ENCODE data around the gene FOXN4. TPM values are rescaled to one million over a fixed set of nuclear protein-coding genes. Genes with fewer than 3 reads are reported as not detected.

Gene FOXN4
- total RNA-seq, 1 donor from 2014 or later, result not detected

GRCh38 chr12:109299849-109300248 lies 9.2 kb downstream of the FOXN4 start:
- H3K4me3 Mint-ChIP-seq (ENCODE audit: unreplicated experiment), result no peak overlapping the region
- H3K4me1 Mint-ChIP-seq (ENCODE audit: low read depth), result no peaks in the 10 kb centered on the region
- no peak for DNase-seq (ENCODE audit: low spot score)
- peaks cover 53% of the 10 kb centered on the region for H3K27me3 Mint-ChIP-seq (ENCODE audit: low read depth)
- no peak overlapping the region for H3K27ac Mint-ChIP-seq (ENCODE audit: unreplicated experiment)
- no peak for TF ChIP-seq CTCF (IDR thresholded peaks at IDR 0.05)
- no peaks in the 10 kb centered on the region for H3K36me3 Mint-ChIP-seq (ENCODE audit: low read depth)
- no peaks in the 10 kb centered on the region for H3K9me3 Mint-ChIP-seq (ENCODE audit: low read depth)

- Mint-ChIP-seq H3K9me3 (ENCODE audit: low read depth) (no peaks in the 10 kb centered on the region), H3K36me3 (ENCODE audit: low read depth) (no peaks in the 10 kb centered on the region), H3K4me1 (ENCODE audit: low read depth) (peaks cover 2% of the 10 kb centered on the region), H3K27me3 (ENCODE audit: low read depth) (peaks cover 31% of the 10 kb centered on the region), H3K27ac (ENCODE audit: unreplicated experiment) (no peak overlapping the region), H3K4me3 (ENCODE audit: unreplicated experiment) (no peak overlapping the region)
- DNase-seq (ENCODE audit: low spot score), result no peak
- no peak for TF ChIP-seq CTCF (IDR thresholded peaks at IDR 0.05)
Measured at GRCh38 chr12:109296431-109296830, 12.7 kb downstream of the FOXN4 start.

- Mint-ChIP-seq H3K36me3 (ENCODE audit: low read depth) (no peaks in the 10 kb centered on the region), H3K9me3 (ENCODE audit: low read depth) (no peaks in the 10 kb centered on the region), H3K4me3 (ENCODE audit: unreplicated experiment) (no peak overlapping the region), H3K4me1 (ENCODE audit: low read depth) (peaks cover 5% of the 10 kb centered on the region), H3K27ac (ENCODE audit: unreplicated experiment) (no peak overlapping the region), H3K27me3 (ENCODE audit: low read depth) (peaks cover 32% of the 10 kb centered on the region)
- DNase-seq (ENCODE audit: low spot score), result no peak
- TF ChIP-seq CTCF (IDR thresholded peaks at IDR 0.05), result no peak
Measured at GRCh38 chr12:109295764-109296425, 13.2 kb downstream of the FOXN4 start.

- Mint-ChIP-seq H3K4me1 (ENCODE audit: low read depth) (peaks cover 5% of the 10 kb centered on the region), H3K27ac (ENCODE audit: unreplicated experiment) (no peak overlapping the region), H3K36me3 (ENCODE audit: low read depth) (no peaks in the 10 kb centered on the region), H3K4me3 (ENCODE audit: unreplicated experiment) (no peak overlapping the region), H3K9me3 (ENCODE audit: low read depth) (no peaks in the 10 kb centered on the region), H3K27me3 (ENCODE audit: low read depth) (peaks cover 32% of the 10 kb centered on the region)
- no peak for TF ChIP-seq CTCF (IDR thresholded peaks at IDR 0.05)
- DNase-seq (ENCODE audit: low spot score), result no peak
Measured at GRCh38 chr12:109294286-109294796, 14.7 kb downstream of the FOXN4 start.

- H3K9me3 Mint-ChIP-seq (ENCODE audit: low read depth), result no peaks in the 10 kb centered on the region
- H3K36me3 Mint-ChIP-seq (ENCODE audit: low read depth), result no peaks in the 10 kb centered on the region
- peaks cover 29% of the 10 kb centered on the region for H3K27me3 Mint-ChIP-seq (ENCODE audit: low read depth)
- H3K27ac Mint-ChIP-seq (ENCODE audit: unreplicated experiment), result no peak overlapping the region
- TF ChIP-seq CTCF (IDR thresholded peaks at IDR 0.05), result no peak
- no peak for DNase-seq (ENCODE audit: low spot score)
- H3K4me3 Mint-ChIP-seq (ENCODE audit: unreplicated experiment), result no peak overlapping the region
- peaks cover 5% of the 10 kb centered on the region for H3K4me1 Mint-ChIP-seq (ENCODE audit: low read depth)
Measured at GRCh38 chr12:109293106-109293505, 16.0 kb downstream of the FOXN4 start.
